Activated CD8-positive, alpha-beta memory T cell treated with anti-CD3 and anti-CD28 coated beads, Interleukin-2, amount 10 ng/mL, durations not matched to agents 7 days and 5 days (primary cell): ENCODE measurements around the gene FCGR1A. TPM values are rescaled to one million over a fixed set of nuclear protein-coding genes. Genes with fewer than 3 reads are reported as not detected.
"Not testable (repeated sequence)": the region's sequence is repeated elsewhere in the genome, so short reads cannot be mapped to it uniquely, and the experiment has no call there.

Experiments used
- ATAC-seq: fragments of 150-1000 bp; cut with Tn5 transposase; one replicate; pipeline ENCODE4 v1.10.0; 2021; ENCODE audit warnings: moderate library complexity
- CTCF ChIA-PET: fragments of 350-600 bp; sonication (Branson Sonifier 250); formaldehyde crosslinking; loops from one replicate; lab custom pipeline; 2021; ENCODE audit warnings: antibody characterized with exemption; lab: Charles Lee
- DNase-seq: peaks from one replicate; pipeline ENCODE4 v3.0.0-alpha.2; 2020
- H3K27ac Mint-ChIP-seq: one replicate; pipeline ENCODE4 v1.8.0; 2021; ENCODE audit warnings: mild to moderate bottlenecking, mixed read lengths
- H3K27me3 Mint-ChIP-seq: one replicate; pipeline ENCODE4 v1.8.0; 2021; ENCODE audit warnings: mixed read lengths
- H3K36me3 Mint-ChIP-seq: one replicate; pipeline ENCODE4 v1.8.0; 2021; ENCODE audit warnings: mild to moderate bottlenecking, mixed read lengths
- H3K4me1 Mint-ChIP-seq: one replicate; pipeline ENCODE4 v1.8.0; 2021; ENCODE audit warnings: mixed read lengths
- H3K4me3 Mint-ChIP-seq: one replicate; pipeline ENCODE4 v1.8.0; 2021; ENCODE audit warnings: mild to moderate bottlenecking, moderate library complexity, mixed read lengths
- H3K9me3 Mint-ChIP-seq: one replicate; pipeline ENCODE4 v1.8.0; 2022; ENCODE audit warnings: low read depth, mixed read lengths
- total RNA-seq, 2 experiments: library from RNA; stranded (reverse); gene quantifications; one replicate each; pipeline ENCODE4 v1.2.3, GENCODE V29; 2021

FCGR1A gene
- total RNA-seq, 2 experiments from 2014 or later, result 0.70 TPM; not detected in 1

- H3K36me3 Mint-ChIP-seq, H3K9me3 Mint-ChIP-seq, CTCF ChIA-PET, H3K27me3 Mint-ChIP-seq, H3K4me1 Mint-ChIP-seq: not testable (repeated sequence)
- peak overlapping the region; percentile 98 for H3K27ac Mint-ChIP-seq
- H3K4me3 Mint-ChIP-seq, result peak overlapping the region; percentile 88
- DNase-seq (peak; percentile 72), ATAC-seq (peak; percentile 87)
Measured at GRCh38 chr1:149792502-149792901, 10.0 kb downstream of the FCGR1A start.

GRCh38 chr1:149792912-149793515, 10.5 kb downstream of the FCGR1A start:
- ATAC-seq, result peak; percentile 96
- CTCF ChIA-PET, result not testable (repeated sequence)

GRCh38 chr1:149793885-149794284, 11.4 kb downstream of the FCGR1A start:
- H3K4me1 Mint-ChIP-seq, H3K27me3 Mint-ChIP-seq, H3K9me3 Mint-ChIP-seq, CTCF ChIA-PET, H3K27ac Mint-ChIP-seq, H3K36me3 Mint-ChIP-seq, ATAC-seq, DNase-seq, H3K4me3 Mint-ChIP-seq: not testable (repeated sequence)

More at GRCh38 chr1:149792912-149793515, 10.5 kb downstream of the FCGR1A start:
- DNase-seq, result peak; percentile 83
- not testable (repeated sequence) for H3K27me3 Mint-ChIP-seq, H3K9me3 Mint-ChIP-seq, H3K36me3 Mint-ChIP-seq, H3K4me1 Mint-ChIP-seq, H3K27ac Mint-ChIP-seq
- peak overlapping the region; percentile 50 for H3K4me3 Mint-ChIP-seq

GRCh38 chr1:149801628-149802027, 19.1 kb downstream of the FCGR1A start:
- H3K9me3 Mint-ChIP-seq, H3K4me1 Mint-ChIP-seq, CTCF ChIA-PET, ATAC-seq, DNase-seq, H3K36me3 Mint-ChIP-seq, H3K4me3 Mint-ChIP-seq, H3K27ac Mint-ChIP-seq, H3K27me3 Mint-ChIP-seq: not testable (repeated sequence)

- DNase-seq, CTCF ChIA-PET, H3K9me3 Mint-ChIP-seq, H3K4me1 Mint-ChIP-seq, H3K27me3 Mint-ChIP-seq, H3K36me3 Mint-ChIP-seq, H3K27ac Mint-ChIP-seq, H3K4me3 Mint-ChIP-seq, ATAC-seq: not testable (repeated sequence)
Measured at GRCh38 chr1:149804417-149805080, 22.1 kb downstream of the FCGR1A start.

- Mint-ChIP-seq H3K27ac (peak overlapping the region; percentile 56), H3K4me3 (peak overlapping the region; percentile 59), H3K4me1 (peaks cover 11% of the 10 kb centered on the region)
- CTCF ChIA-PET, H3K36me3 Mint-ChIP-seq, H3K27me3 Mint-ChIP-seq, H3K9me3 Mint-ChIP-seq: not testable (repeated sequence)
- peak; percentile 7 for ATAC-seq
- DNase-seq, result peak; percentile 50
Measured at GRCh38 chr1:149810697-149811405, 28.4 kb downstream of the FCGR1A start.

- peak; percentile 31 for ATAC-seq
- H3K27me3 Mint-ChIP-seq, CTCF ChIA-PET, H3K36me3 Mint-ChIP-seq, H3K9me3 Mint-ChIP-seq: not testable (repeated sequence)
- DNase-seq, result peak; percentile 65
- H3K4me3 Mint-ChIP-seq, result peak overlapping the region; percentile 70
- peak overlapping the region; percentile 95 for H3K27ac Mint-ChIP-seq
- H3K4me1 Mint-ChIP-seq, result peaks cover 11% of the 10 kb centered on the region
Measured at GRCh38 chr1:149811514-149811889, 29.0 kb downstream of the FCGR1A start.

- peaks cover 11% of the 10 kb centered on the region for H3K4me1 Mint-ChIP-seq
- peak overlapping the region; percentile 79 for H3K4me3 Mint-ChIP-seq
- peak overlapping the region; percentile 95 for H3K27ac Mint-ChIP-seq
- CTCF ChIA-PET, H3K36me3 Mint-ChIP-seq, H3K27me3 Mint-ChIP-seq, H3K9me3 Mint-ChIP-seq: not testable (repeated sequence)
- DNase-seq, result peak; percentile 93
- peak; percentile 79 for ATAC-seq
Measured at GRCh38 chr1:149811890-149812829, 29.7 kb downstream of the FCGR1A start.

GRCh38 chr1:149812893-149813801, 30.7 kb downstream of the FCGR1A start:
- DNase-seq (peak; percentile 78), ATAC-seq (peak; percentile 38)
- peak overlapping the region; percentile 79 for H3K4me3 Mint-ChIP-seq
- H3K9me3 Mint-ChIP-seq, H3K27me3 Mint-ChIP-seq, CTCF ChIA-PET, H3K36me3 Mint-ChIP-seq: not testable (repeated sequence)
- H3K27ac Mint-ChIP-seq, result peak overlapping the region; percentile 95
- peaks cover 11% of the 10 kb centered on the region for H3K4me1 Mint-ChIP-seq

- ATAC-seq, H3K27me3 Mint-ChIP-seq, H3K27ac Mint-ChIP-seq, H3K4me1 Mint-ChIP-seq, H3K9me3 Mint-ChIP-seq, H3K4me3 Mint-ChIP-seq, CTCF ChIA-PET, H3K36me3 Mint-ChIP-seq, DNase-seq: not testable (repeated sequence)
Measured at GRCh38 chr1:149820387-149820786, 37.9 kb downstream of the FCGR1A start.

- CTCF ChIA-PET, H3K27ac Mint-ChIP-seq, ATAC-seq, H3K4me1 Mint-ChIP-seq, DNase-seq, H3K27me3 Mint-ChIP-seq, H3K4me3 Mint-ChIP-seq, H3K9me3 Mint-ChIP-seq, H3K36me3 Mint-ChIP-seq: not testable (repeated sequence)
Measured at GRCh38 chr1:149826555-149826954, 44.1 kb downstream of the FCGR1A start.

GRCh38 chr1:149831764-149832315, 49.3 kb downstream of the FCGR1A start:
- H3K27me3 Mint-ChIP-seq, H3K4me3 Mint-ChIP-seq, ATAC-seq, H3K9me3 Mint-ChIP-seq, CTCF ChIA-PET, DNase-seq, H3K27ac Mint-ChIP-seq, H3K4me1 Mint-ChIP-seq, H3K36me3 Mint-ChIP-seq: not testable (repeated sequence)
